CD4-positive, alpha-beta memory T cell (primary cell): ENCODE results near the gene RPN2. TPM values are rescaled to one million over a fixed set of nuclear protein-coding genes. Genes with fewer than 3 reads are reported as not detected.
A peak's percentile ranks its signal among the peaks of the same experiment; 100 is the strongest.

ENCODE experiments used
- CTCF ChIA-PET: fragments of 350-600 bp; sonication (Branson Sonifier 250); formaldehyde crosslinking; loops from one replicate; lab custom pipeline; 2021; ENCODE audit warnings: inconsistent platforms; ENCODE audit not compliant: partially characterized antibody; lab: Charles Lee
- POLR2A ChIA-PET: fragments of 350-600 bp; sonication (Branson Sonifier 250); formaldehyde crosslinking; loops from one replicate; lab custom pipeline; 2021; ENCODE audit not compliant: partially characterized antibody; lab: Charles Lee
- DNase-seq, 5 donors: peaks; one replicate each; pipeline versions ENCODE4 v3.0.0 to v3.0.0-alpha.2; 2020 to 2022; ENCODE audit warnings: mixed read lengths in 1 of 5
- H3K27ac ChIP-seq: one replicate; pipeline ENCODE4 v1.7.0; 2013; ENCODE audit warnings: low read depth, low read length
- H3K27me3 ChIP-seq: 2 replicates; pipeline ENCODE4 v1.7.0; 2013; ENCODE audit warnings: mild to moderate bottlenecking, low read length, moderate library complexity; ENCODE audit not compliant: insufficient read depth
- H3K36me3 ChIP-seq: 2 replicates; pipeline ENCODE4 v1.7.0; 2013; ENCODE audit warnings: mild to moderate bottlenecking, low read length, moderate library complexity; ENCODE audit not compliant: insufficient read depth
- H3K4me1 ChIP-seq: 2 replicates; pipeline ENCODE4 v1.7.0; 2013; ENCODE audit warnings: mild to moderate bottlenecking, low read length, moderate library complexity; ENCODE audit not compliant: insufficient read depth
- H3K4me3 ChIP-seq, 2 donors: one replicate each; pipeline ENCODE4 v1.7.0; 2013; ENCODE audit warnings: low read length in 2 of 2, mild to moderate bottlenecking in 1 of 2
- H3K9me3 ChIP-seq, 2 donors: one replicate each; pipeline ENCODE4 v1.7.0; 2013; ENCODE audit warnings: low read length in 2 of 2, control low read depth in 1 of 2; ENCODE audit not compliant: control insufficient read depth in 1 of 2
- H3K27ac Mint-ChIP-seq, 7 donors: one replicate each; pipeline ENCODE4 v1.8.0; 2020 to 2021; ENCODE audit warnings: mixed read lengths in 7 of 7, mild to moderate bottlenecking in 6 of 7, inconsistent platforms in 3 of 7, moderate library complexity in 3 of 7
- H3K27me3 Mint-ChIP-seq, 2 donors: one replicate each; pipeline ENCODE4 v1.8.0; 2020 to 2021; ENCODE audit warnings: mixed read lengths in 2 of 2
- H3K36me3 Mint-ChIP-seq, 2 donors: one replicate each; pipeline ENCODE4 v1.8.0; 2020 to 2021; ENCODE audit warnings: mixed read lengths in 2 of 2, inconsistent platforms in 1 of 2, mild to moderate bottlenecking in 1 of 2
- H3K4me1 Mint-ChIP-seq, 4 donors: one replicate each; pipeline ENCODE4 v1.8.0; 2020 to 2021; ENCODE audit warnings: mixed read lengths in 4 of 4, mild to moderate bottlenecking in 1 of 4
- H3K4me3 Mint-ChIP-seq, 8 donors: one replicate each; pipeline ENCODE4 v1.8.0; 2020 to 2021; ENCODE audit warnings: mixed read lengths in 8 of 8, mild to moderate bottlenecking in 7 of 8, moderate library complexity in 6 of 8, inconsistent platforms in 3 of 8
- H3K9me3 Mint-ChIP-seq, 8 donors: one replicate each; pipeline ENCODE4 v1.8.0; 2020 to 2021; ENCODE audit warnings: mixed read lengths in 8 of 8, mild to moderate bottlenecking in 5 of 8, inconsistent platforms in 3 of 8, moderate library complexity in 1 of 8
- intact Hi-C: fragments of 100-400 bp; cut with micrococcal nuclease; formaldehyde crosslinking; loops from one replicate; pipeline ENCODE4 v1.15.1; 2023
- polyA plus RNA-seq, 2 donors: library from polyadenylated mRNA; unstranded; fragments of 300-500 nt; fragmentation: Illumina TruSeq; gene quantifications; one replicate each; pipeline ENCODE4 v1.2.3, GENCODE V29; 2021
- total RNA-seq, 2 experiments: library from RNA; stranded (reverse); gene quantifications; one replicate each; pipeline ENCODE4 v1.2.3, GENCODE V29; 2021

Gene RPN2
- total and polyA plus RNA-seq, 4 experiments from 2014 or later: 125 to 349 (median 192) TPM

DNA sequence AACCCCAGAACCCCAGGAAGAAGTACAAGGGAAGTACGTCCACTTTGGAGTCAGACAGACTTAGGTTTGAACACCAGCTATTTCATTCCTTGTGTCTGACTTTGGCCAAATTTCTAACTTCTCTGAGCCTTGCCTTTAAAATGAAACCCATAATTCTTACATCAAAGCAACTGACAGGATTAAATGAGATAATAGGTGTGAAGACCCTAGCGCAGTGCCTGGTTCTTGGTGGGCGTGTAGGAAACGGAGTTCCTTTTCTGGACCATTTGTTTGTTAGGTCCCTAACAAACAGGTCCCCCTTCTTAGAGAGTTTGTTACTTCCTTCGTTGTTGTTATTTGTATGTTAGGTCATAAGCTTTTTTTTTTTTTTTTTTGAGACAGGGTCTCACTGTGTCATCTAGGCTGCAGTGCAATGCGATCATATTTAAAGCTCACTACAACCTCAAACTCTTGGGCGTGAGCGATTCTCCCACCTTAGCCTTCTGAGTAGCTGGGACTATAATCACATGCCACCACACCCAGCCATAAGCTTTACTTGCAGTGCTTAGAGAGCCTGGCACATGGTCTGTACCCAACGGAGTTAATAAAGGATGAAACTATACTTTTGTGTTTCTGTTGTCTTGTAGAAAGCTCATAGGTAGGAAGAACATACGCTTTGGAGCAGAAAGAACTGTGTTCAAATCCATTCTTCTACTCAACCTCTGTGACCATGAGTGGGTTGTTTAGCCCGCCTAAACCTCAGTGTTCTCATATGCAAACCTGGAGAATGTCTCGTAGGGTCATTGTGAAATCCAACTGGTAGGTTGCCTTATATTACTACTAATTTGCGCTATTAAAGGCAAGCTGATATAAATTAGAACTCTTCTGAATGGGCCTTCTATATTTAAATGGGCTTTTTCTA lies 22.0 kb downstream of the RPN2 start:
- peaks cover 15 to 30% (median 17%) of the 10 kb centered on the region in 4 donors for H3K4me1 Mint-ChIP-seq
- no peaks in the 10 kb centered on the region for H3K9me3 Mint-ChIP-seq
- H3K27ac Mint-ChIP-seq: peak overlapping the region in 4 of 7 donors; percentile 19 to 57 (median 30)
- H3K9me3 ChIP-seq: no peaks in the 10 kb centered on the region
- peaks cover 8% of the 10 kb centered on the region for H3K4me1 ChIP-seq
- no peak for DNase-seq
- H3K27me3 ChIP-seq: no peaks in the 10 kb centered on the region
- CTCF ChIA-PET: interaction anchor here (0.6 to 1.7 kb wide), 11 partner anchors 9 to 335 kb away, joined by 3 to 10 read pairs (median 4); partner anchors contain the start of gene BLCAP
- peaks cover 74% of the 10 kb centered on the region for H3K36me3 ChIP-seq
- H3K4me3 Mint-ChIP-seq: no peak overlapping the region
- H3K4me3 ChIP-seq: no peak overlapping the region
- no peaks in the 10 kb centered on the region for H3K27me3 Mint-ChIP-seq
- H3K27ac ChIP-seq: no peak overlapping the region
- POLR2A ChIA-PET: no interaction called here
- peaks cover 58 to 80% of the 10 kb centered on the region in 2 donors for H3K36me3 Mint-ChIP-seq
- intact Hi-C loops: no loop called here

DNA sequence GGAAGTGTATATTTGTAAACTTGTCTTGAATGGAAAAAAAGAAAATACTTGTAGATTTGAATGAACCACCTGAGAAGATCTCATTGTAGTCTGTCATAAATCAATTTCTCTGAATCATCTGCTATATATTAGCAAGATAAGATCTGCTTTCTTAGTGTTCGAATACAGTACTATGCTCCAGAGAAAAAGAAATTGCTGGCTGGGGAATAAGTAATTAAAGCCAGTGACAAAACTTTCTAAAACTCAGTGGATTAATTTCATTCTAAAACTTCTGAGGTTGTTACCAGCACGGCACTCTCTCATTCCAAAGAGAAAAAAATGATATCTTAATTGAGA lies 22.7 kb downstream of the RPN2 start:
- Histone ChIP-seq H3K27me3 (no peaks in the 10 kb centered on the region), H3K4me3 (no peak overlapping the region), H3K27ac (no peak overlapping the region), H3K4me1 (peaks cover 4% of the 10 kb centered on the region), H3K36me3 (peaks cover 74% of the 10 kb centered on the region), H3K9me3 (no peaks in the 10 kb centered on the region)
- intact Hi-C loops: loop anchor here (1.0 kb wide), 1 partner anchor 333 kb away; no protein-coding TSS in a partner anchor
- Mint-ChIP-seq H3K9me3 (no peaks in the 10 kb centered on the region), H3K36me3 (peaks cover 60 to 81% of the 10 kb centered on the region in 2 donors), H3K4me1 (peaks cover 10 to 24% (median 13%) of the 10 kb centered on the region in 4 donors), H3K27ac (no peak overlapping the region), H3K27me3 (no peaks in the 10 kb centered on the region), H3K4me3 (no peak overlapping the region)
- POLR2A ChIA-PET: no interaction called here
- CTCF ChIA-PET: interaction anchor here (0.7 to 1.7 kb wide), 9 partner anchors 10 to 334 kb away, joined by 3 to 10 read pairs (median 4); partner anchors contain the start of gene BLCAP
- no peak for DNase-seq

DNA sequence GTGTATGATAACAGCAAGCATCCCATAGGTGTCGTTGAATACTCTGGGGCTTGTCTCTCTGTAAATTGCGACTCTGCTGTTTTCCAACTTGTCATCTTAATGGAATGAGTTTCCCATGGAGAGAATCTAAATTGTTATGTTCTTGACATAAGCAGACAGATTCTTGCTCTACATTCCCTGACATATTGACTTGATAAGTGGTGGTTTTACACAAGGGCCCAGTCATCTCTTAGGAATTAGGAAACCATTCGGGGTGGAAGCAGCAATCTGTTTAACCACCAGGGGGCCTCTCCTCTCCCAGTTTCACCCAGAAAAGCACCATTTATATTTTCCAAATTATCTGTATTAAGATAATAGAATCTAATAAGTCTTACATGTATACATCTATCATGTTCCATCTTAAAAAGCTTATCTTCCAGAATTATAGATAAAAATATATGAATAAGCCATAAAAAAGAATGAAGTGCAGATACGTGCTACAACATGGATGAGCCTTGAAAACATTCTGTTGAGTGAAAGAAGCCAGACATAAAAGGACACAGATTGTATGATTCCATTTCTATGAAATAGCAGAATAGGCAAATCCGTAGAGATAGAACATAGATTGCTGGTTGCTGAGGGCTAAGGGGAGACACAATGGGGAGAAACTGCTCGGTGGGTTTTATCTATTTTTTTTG lies 23.3 kb downstream of the RPN2 start:
- peaks cover 63 to 83% of the 10 kb centered on the region in 2 donors for H3K36me3 Mint-ChIP-seq
- H3K27ac ChIP-seq: no peak overlapping the region
- CTCF ChIA-PET: interaction anchor here (0.7 to 1.4 kb wide), 9 partner anchors 11 to 335 kb away, joined by 3 to 6 read pairs (median 3); partner anchors contain the start of gene BLCAP
- no peaks in the 10 kb centered on the region for H3K9me3 Mint-ChIP-seq
- H3K9me3 ChIP-seq: no peaks in the 10 kb centered on the region
- H3K27me3 Mint-ChIP-seq: no peaks in the 10 kb centered on the region
- intact Hi-C loops: loop anchor here (1.0 kb wide), 1 partner anchor 332 kb away; no protein-coding TSS in a partner anchor
- H3K27ac Mint-ChIP-seq: peak overlapping the region in 2 of 7 donors; percentile 9 to 64
- no peaks in the 10 kb centered on the region for H3K4me1 ChIP-seq
- H3K36me3 ChIP-seq: peaks cover 79% of the 10 kb centered on the region
- H3K4me1 Mint-ChIP-seq: peaks cover 4 to 19% (median 8%) of the 10 kb centered on the region in 4 donors
- H3K4me3 ChIP-seq: no peak overlapping the region
- peak in 2 of 5 donors; percentile 19 to 26 for DNase-seq
- POLR2A ChIA-PET: no interaction called here
- no peak overlapping the region for H3K4me3 Mint-ChIP-seq
- no peaks in the 10 kb centered on the region for H3K27me3 ChIP-seq

DNA sequence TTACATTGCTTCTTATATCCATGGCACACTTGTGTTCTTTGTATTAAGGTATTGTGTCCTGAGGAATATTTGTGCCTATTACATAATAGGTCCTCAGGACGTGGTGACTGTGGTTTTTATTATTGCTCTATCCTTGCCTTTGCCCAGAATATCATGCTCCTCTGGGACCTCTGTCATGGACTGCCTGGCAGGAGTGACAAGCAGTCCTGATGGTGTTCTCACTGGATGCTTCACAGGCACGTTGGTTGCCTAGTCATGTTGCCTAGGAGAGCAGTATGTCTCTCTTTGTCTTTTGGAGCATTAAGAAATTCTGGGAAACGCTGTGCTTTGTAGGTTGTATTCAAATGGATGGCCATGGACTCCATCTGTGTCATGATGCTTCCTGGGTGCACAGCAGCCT lies 24.9 kb downstream of the RPN2 start:
- intact Hi-C loops: no loop called here
- no peaks in the 10 kb centered on the region for H3K27me3 Mint-ChIP-seq
- peaks cover 65 to 82% of the 10 kb centered on the region in 2 donors for H3K36me3 Mint-ChIP-seq
- Histone ChIP-seq H3K9me3 (no peaks in the 10 kb centered on the region), H3K36me3 (peaks cover 80% of the 10 kb centered on the region), H3K4me1 (no peaks in the 10 kb centered on the region), H3K4me3 (no peak overlapping the region), H3K27ac (no peak overlapping the region), H3K27me3 (no peaks in the 10 kb centered on the region)
- peaks cover 4 to 8% (median 6%) of the 10 kb centered on the region in 4 donors for H3K4me1 Mint-ChIP-seq
- H3K9me3 Mint-ChIP-seq: no peaks in the 10 kb centered on the region
- ChIA-PET POLR2A (interaction anchor here (1.1 kb wide), 1 partner anchor 25 kb away, joined by 3 read pairs; no protein-coding TSS in a partner anchor), CTCF (interaction anchor here (1.4 to 2.4 kb wide), 2 partner anchors 8 to 29 kb away, joined by 3 to 17 read pairs; no protein-coding TSS in a partner anchor)
- no peak overlapping the region for H3K4me3 Mint-ChIP-seq
- no peak for DNase-seq
- H3K27ac Mint-ChIP-seq: peak overlapping the region in 2 of 7 donors; percentile 51 to 57

DNA sequence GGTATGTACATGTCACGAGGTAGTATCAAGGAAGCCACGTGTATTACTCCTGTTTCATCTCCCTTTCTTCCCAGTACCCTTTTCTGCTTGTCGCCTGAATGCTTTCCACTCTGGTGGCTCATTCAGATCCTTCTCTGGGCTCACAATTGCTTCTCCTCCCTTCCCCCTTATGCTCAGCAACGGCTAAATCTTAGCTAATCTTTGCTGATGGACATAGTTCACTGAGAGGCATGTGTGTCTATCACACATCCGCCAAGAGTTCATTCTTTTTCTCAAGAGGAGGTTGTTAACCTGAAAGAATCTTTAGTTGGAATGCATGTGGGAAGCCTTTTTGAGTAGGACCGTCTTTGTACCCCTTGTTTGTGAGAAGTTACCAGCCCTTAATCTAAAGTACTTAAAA lies 26.0 kb downstream of the RPN2 start:
- peaks cover 4 to 8% (median 6%) of the 10 kb centered on the region in 4 donors for H3K4me1 Mint-ChIP-seq
- intact Hi-C loops: no loop called here
- Histone ChIP-seq H3K9me3 (no peaks in the 10 kb centered on the region), H3K27me3 (no peaks in the 10 kb centered on the region), H3K4me3 (no peak overlapping the region), H3K36me3 (peaks cover 79% of the 10 kb centered on the region), H3K27ac (no peak overlapping the region), H3K4me1 (no peaks in the 10 kb centered on the region)
- peak overlapping the region in 1 of 7 donors; percentile 38 for H3K27ac Mint-ChIP-seq
- H3K4me3 Mint-ChIP-seq: no peak overlapping the region
- peaks cover 60 to 83% of the 10 kb centered on the region in 2 donors for H3K36me3 Mint-ChIP-seq
- ChIA-PET CTCF (interaction anchor here (1.3 to 2.4 kb wide), 4 partner anchors 9 to 30 kb away, joined by 3 to 17 read pairs (median 6); no protein-coding TSS in a partner anchor), POLR2A (no interaction called here)
- H3K9me3 Mint-ChIP-seq: no peaks in the 10 kb centered on the region
- no peak for DNase-seq
- H3K27me3 Mint-ChIP-seq: no peaks in the 10 kb centered on the region

DNA sequence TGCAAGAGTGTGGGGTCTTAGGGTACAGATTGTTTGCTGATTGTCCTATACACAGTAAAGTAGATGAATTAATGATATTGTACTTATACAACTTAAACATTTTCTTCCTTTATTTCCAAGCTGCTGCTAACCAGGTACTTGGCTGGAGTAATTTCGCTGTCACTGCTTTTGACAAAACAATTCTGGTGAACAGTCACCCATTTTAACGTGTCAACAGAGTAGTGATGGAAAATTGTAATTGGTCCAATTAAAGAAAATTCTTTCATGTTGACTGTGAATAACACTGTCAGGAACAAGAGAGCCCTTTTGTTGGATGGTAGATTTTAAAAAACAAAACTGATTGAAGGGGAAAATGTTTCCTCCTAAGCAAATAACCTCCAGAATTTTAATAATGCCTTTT lies 26.7 kb downstream of the RPN2 start:
- no peak for DNase-seq
- Mint-ChIP-seq H3K36me3 (peaks cover 54 to 80% of the 10 kb centered on the region in 2 donors), H3K27ac (peak overlapping the region in 2 of 7 donors; percentile 55 to 66), H3K4me1 (peaks cover 2 to 7% (median 4%) of the 10 kb centered on the region in 4 donors), H3K9me3 (no peaks in the 10 kb centered on the region), H3K27me3 (no peaks in the 10 kb centered on the region), H3K4me3 (no peak overlapping the region)
- CTCF ChIA-PET: interaction anchor here (1.3 to 2.4 kb wide), 3 partner anchors 10 to 15 kb away, joined by 5 to 17 read pairs (median 8); no protein-coding TSS in a partner anchor
- Histone ChIP-seq H3K27ac (no peak overlapping the region), H3K4me1 (no peaks in the 10 kb centered on the region), H3K4me3 (no peak overlapping the region), H3K36me3 (peaks cover 72% of the 10 kb centered on the region), H3K9me3 (no peaks in the 10 kb centered on the region), H3K27me3 (no peaks in the 10 kb centered on the region)
- POLR2A ChIA-PET: no interaction called here
- intact Hi-C loops: no loop called here
